WERI-Rb-1 (cell line): Measurements from ENCODE around the gene LBHD2.

Experiments used
- DNase-seq: peaks from one replicate; pipeline ENCODE4 v3.0.0-alpha.2; 2020
- H3K27ac ChIP-seq: fragments of 250-450 bp; sonication (Bioruptor Pico); 2 replicates; pipeline ENCODE4 v1.5.1; 2020; ENCODE audit warnings: mild to moderate bottlenecking, moderate library complexity
- H3K27me3 ChIP-seq: fragments of 250-450 bp; sonication (Bioruptor Pico); 2 replicates; pipeline ENCODE4 v1.5.1; 2021; ENCODE audit warnings: mild to moderate bottlenecking, low read depth, moderate library complexity; ENCODE audit not compliant: insufficient read depth, severe bottlenecking
- H3K36me3 ChIP-seq: fragments of 250-450 bp; sonication (Bioruptor Pico); 2 replicates; pipeline ENCODE4 v1.5.1; 2020; ENCODE audit warnings: mild to moderate bottlenecking, moderate library complexity
- H3K4me3 ChIP-seq: 2 replicates; pipeline ENCODE4 v1.5.1; 2011; ENCODE audit warnings: low read depth, mild to moderate bottlenecking, control low read depth, low read length
- H3K9me3 ChIP-seq: fragments of 250-450 bp; sonication (Bioruptor Pico); 2 replicates; pipeline ENCODE4 v1.5.1; 2021; ENCODE audit warnings: mild to moderate bottlenecking, moderate library complexity; ENCODE audit not compliant: severe bottlenecking
- TF ChIP-seq, protein P1 (sequence below): IDR thresholded peaks from 2 replicates; pipeline ENCODE4 v1.5.1; 2011; ENCODE audit warnings: low read depth, mild to moderate bottlenecking, control low read depth, inconsistent platforms, low read length

LBHD2 gene

DNA sequence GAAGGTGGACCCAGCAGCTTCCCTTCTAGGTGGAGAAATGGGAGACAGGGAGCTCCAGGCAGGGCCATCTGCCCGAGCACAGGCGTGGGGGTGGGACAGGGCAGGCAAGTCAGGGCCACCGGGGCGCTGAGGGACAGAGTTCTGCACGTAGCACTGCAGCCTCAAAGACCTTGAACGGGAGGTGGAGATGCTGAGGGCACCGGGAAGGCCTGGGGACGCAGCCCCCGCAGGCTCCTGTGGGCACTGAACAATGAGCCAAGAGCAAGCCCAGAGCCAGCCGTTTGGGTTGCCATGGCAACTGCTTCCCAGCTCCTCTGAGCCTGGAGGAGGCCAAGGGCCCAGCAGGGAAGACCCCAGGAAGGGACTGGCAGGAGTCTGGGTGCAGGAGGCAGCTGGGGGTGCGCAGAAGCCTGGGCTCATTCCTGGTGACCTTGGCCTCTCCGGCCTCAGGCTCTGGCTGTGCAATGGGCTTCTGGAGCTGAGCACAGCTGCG lies 3.4 kb downstream of the LBHD2 start:
- TF ChIP-seq, protein P1, sequence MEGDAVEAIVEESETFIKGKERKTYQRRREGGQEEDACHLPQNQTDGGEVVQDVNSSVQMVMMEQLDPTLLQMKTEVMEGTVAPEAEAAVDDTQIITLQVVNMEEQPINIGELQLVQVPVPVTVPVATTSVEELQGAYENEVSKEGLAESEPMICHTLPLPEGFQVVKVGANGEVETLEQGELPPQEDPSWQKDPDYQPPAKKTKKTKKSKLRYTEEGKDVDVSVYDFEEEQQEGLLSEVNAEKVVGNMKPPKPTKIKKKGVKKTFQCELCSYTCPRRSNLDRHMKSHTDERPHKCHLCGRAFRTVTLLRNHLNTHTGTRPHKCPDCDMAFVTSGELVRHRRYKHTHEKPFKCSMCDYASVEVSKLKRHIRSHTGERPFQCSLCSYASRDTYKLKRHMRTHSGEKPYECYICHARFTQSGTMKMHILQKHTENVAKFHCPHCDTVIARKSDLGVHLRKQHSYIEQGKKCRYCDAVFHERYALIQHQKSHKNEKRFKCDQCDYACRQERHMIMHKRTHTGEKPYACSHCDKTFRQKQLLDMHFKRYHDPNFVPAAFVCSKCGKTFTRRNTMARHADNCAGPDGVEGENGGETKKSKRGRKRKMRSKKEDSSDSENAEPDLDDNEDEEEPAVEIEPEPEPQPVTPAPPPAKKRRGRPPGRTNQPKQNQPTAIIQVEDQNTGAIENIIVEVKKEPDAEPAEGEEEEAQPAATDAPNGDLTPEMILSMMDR, result no peak
- Histone ChIP-seq H3K9me3 (no peaks in the 10 kb centered on the region), H3K27me3 (no peaks in the 10 kb centered on the region), H3K27ac (no peak overlapping the region), H3K36me3 (no peaks in the 10 kb centered on the region), H3K4me3 (no peak overlapping the region)
- no peak for DNase-seq

DNA sequence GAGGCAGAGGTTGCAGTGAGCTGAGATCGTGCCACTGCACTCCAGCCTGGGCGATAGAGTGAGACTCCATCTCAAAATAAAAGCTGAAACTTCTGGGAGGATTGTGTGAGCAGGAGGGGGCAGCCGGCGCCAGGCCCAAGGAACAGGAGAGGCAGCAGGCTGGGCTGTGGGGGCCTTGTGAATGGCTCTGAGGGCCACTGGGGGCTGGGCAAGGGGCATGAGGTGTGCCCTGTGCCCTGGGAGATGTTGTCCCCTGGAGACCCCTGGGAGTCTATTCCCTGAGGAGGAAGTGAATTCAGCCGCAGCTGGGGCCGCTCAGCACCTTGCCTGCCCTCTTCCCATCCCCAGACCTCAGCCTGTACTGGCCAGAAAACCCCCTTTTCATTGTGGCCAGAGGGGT lies 4.9 kb downstream of the LBHD2 start:
- Histone ChIP-seq H3K27me3 (no peaks in the 10 kb centered on the region), H3K27ac (no peak overlapping the region), H3K4me3 (no peak overlapping the region), H3K36me3 (no peaks in the 10 kb centered on the region), H3K9me3 (no peaks in the 10 kb centered on the region)
- TF ChIP-seq, protein P1, result no peak
- no peak for DNase-seq

DNA sequence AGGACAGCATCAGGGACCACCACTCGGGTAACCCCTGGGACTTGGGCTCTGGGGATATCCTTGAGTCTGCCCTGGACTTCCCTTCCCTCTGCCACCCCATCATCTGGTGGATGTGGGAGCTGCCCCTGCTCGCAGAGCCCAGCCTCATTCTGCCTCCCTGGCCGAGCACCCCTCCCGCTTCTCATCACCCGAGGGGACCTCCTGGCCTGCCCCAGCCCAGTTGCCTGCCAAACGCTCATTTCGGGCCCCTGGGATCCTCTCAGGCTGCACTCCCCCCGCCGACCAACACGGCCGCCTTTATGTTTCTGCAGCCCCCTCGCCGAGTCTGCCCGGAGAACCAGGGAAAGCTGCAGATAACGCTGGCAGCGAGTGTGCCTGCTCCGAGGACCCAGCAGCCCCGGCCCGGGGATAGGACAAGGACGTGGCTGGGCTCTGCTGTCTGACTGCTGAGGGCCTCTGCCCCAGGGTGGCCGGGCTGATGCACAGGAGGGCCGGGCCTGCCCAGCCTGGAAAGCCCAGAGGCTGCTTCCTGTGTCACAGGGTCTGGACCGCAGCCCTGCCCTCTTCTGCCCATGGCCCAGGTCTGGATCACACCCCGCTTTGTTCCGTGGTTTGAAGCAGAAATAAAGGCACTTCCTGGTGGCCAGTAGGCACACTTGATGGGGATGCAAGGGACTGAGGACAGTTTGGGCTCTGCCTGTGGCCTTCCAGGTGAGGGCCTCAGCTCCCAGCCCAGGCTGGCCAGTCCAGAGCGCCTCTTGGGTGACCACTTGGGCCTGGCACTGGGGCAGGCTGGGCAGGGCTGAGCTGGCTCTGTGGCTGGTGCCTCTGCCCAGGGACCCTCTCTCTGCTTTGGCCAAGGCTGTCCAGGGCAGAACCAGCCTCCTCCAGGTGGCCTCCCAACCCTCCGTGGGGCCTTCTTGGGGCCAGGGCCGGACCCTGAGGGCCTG lies 5.7 kb downstream of the LBHD2 start:
- Histone ChIP-seq H3K36me3 (no peaks in the 10 kb centered on the region), H3K9me3 (no peaks in the 10 kb centered on the region), H3K27ac (no peak overlapping the region), H3K4me3 (no peak overlapping the region), H3K27me3 (no peaks in the 10 kb centered on the region)
- no peak for DNase-seq
- TF ChIP-seq, protein P1, result no peak

DNA sequence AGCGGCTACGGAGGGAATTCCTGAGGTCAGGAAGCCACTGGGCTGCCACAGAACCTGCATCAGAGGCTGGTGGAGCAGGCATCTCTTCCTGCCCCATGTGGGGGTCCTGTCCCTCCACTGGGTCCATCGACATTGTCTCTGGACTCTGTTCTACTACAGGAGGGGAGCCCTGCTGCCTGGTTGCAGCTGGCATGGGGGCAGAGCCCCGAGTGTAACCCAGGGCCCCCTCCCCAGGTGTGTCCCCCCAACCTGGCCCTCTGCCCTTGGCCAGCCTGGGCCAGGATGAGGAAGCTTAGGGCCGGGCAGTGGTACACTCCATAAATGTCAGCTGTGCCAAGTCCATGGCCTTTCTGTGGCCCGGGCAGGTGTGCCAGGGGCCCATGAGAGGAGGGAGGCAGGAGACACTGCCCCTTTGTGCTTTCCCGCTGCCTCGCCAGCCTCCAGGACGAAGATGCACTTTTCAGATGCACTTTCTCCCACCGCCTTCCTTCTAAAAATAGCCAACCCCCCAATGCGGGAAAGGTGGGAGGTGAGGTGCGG lies 6.5 kb downstream of the LBHD2 start:
- Histone ChIP-seq H3K9me3 (no peaks in the 10 kb centered on the region), H3K27ac (no peak overlapping the region), H3K4me3 (no peak overlapping the region), H3K36me3 (no peaks in the 10 kb centered on the region), H3K27me3 (no peaks in the 10 kb centered on the region)
- DNase-seq, result no peak
- TF ChIP-seq, protein P1, result no peak

DNA sequence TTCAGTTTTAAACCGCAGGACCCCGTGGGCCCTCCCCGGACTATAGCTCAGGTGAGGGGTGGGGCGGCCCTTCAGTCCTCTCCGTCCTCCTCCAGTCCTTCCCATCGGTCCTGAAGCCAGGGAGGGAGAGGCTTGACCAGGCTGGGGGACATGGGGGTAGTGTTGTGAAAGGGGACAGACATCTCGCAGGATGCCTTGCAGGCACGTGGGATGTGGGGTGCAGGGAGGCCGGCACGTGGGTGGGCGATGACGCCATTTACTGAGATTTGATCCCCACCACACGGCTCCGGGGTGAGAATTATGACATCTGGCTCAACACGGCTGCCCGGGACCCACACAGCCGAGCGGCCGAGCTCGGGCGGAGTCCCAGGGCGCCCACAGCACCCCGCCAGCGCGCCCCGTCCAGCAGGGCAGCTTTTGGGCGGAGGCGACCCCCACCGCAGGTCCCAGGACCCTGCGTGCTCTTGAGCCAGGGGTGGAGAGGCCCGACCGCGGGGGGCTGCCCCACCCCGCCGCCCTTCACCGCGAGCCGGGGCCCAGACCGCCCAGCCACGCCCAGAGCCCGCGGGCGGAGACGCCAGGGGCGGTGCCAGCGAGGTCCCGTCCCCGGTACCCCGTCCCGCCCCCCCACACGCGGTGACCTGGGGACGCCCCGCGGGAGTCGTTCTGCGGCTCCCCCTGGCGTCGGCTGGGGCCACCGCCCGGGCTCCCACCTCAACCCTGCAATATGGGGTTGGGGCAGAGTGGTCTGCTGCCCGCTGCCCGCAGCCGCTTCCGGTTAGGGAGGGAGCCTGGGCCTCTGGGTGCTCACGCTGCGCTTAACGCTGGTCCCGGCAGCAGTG lies 7.3 kb downstream of the LBHD2 start:
- TF ChIP-seq, protein P1, result peak; percentile 65
- peak; percentile 83 for DNase-seq
- peak overlapping the region; percentile 54 for H3K4me3 ChIP-seq
- H3K9me3 ChIP-seq, result no peaks in the 10 kb centered on the region
- no peaks in the 10 kb centered on the region for H3K27me3 ChIP-seq
- H3K36me3 ChIP-seq, result no peaks in the 10 kb centered on the region
- H3K27ac ChIP-seq, result peak overlapping the region; percentile 59
